Measurements from ENCODE around the gene DDX60.

The DDX60 gene

GRCh38 chr4:168203233-168203911 is 115.2 kb downstream of the DDX60 start:
- no peak for DNase-seq

- no peak for DNase-seq
Measured at GRCh38 chr4:168200685-168201084, 117.9 kb downstream of the DDX60 start.

- DNase-seq = no peak
Measured at GRCh38 chr4:168199260-168199957, 119.1 kb downstream of the DDX60 start.

GRCh38 chr4:168197926-168198325 is 120.6 kb downstream of the DDX60 start:
- no peak for DNase-seq

- DNase-seq = no peak
Measured at GRCh38 chr4:168188754-168189153, 129.8 kb downstream of the DDX60 start.

GRCh38 chr4:168183717-168184571 is 134.6 kb downstream of the DDX60 start:
- no peak for DNase-seq

GRCh38 chr4:168177546-168178149 is 140.9 kb downstream of the DDX60 start:
- no peak for DNase-seq

- DNase-seq = no peak
Measured at GRCh38 chr4:168174308-168174707, 144.2 kb downstream of the DDX60 start.

GRCh38 chr4:168167714-168168284 is 150.8 kb downstream of the DDX60 start:
- DNase-seq = no peak
